SK-N-SH treated with all-trans-retinoic acid at 6 μM for 48 hours (cell line): ENCODE results near the gene MYRF.

ENCODE experiments used
- RARB ChIP-seq: fragments of 250-450 bp; sonication (Bioruptor Pico); IDR thresholded peaks from 2 replicates; pipeline ENCODE4 v1.8.0; 2021; ENCODE audit warnings: mild to moderate bottlenecking, moderate library complexity
- ZC3H10 ChIP-seq: fragments of 250-450 bp; sonication (Bioruptor Pico); IDR thresholded peaks from 2 replicates; pipeline ENCODE4 v1.5.1; 2021; ENCODE audit warnings: mild to moderate bottlenecking, moderate library complexity
- ZNF565 ChIP-seq: fragments of 450-650 bp; formaldehyde crosslinking; conservative IDR thresholded peaks from 2 replicates; pipeline ENCODE4 v1.5.0; 2020; ENCODE audit warnings: low read depth, mild to moderate bottlenecking, moderate library complexity
- ZNF8 ChIP-seq: fragments of 450-650 bp; formaldehyde crosslinking; IDR thresholded peaks from 2 replicates; pipeline ENCODE4 v1.5.0; 2020; ENCODE audit warnings: mild to moderate bottlenecking, moderate library complexity
- TF ChIP-seq, protein P1 (sequence below): fragments of 250-450 bp; sonication (Bioruptor Pico); IDR thresholded peaks from 2 replicates; pipeline ENCODE4 v1.5.1; 2020; ENCODE audit warnings: low read depth, mild to moderate bottlenecking, moderate library complexity

DNA sequence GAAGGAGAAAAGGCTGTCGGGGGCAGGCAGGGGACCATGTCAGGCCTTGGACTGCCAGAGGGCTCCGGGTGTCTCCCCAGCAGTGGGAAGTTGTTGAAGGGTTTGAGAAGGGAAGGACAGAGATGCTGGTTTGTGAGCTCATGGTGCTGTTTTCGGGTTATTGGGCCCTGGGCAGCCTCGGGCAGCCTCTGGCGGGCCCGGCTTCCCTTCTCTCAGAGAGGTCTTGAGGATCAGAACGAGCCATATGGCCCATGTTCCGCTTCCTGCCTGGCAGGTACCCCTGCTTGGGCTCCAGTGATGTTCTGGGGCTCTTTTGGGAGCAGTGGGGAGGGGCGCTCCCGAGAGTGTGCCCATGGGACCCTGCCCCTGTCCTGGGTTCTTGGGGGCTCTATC is 9.8 kb downstream of the MYRF start:
- no peak for TF ChIP-seq ZNF8 (CRISPR knock-in tag)
- TF ChIP-seq ZNF565 (CRISPR knock-in tag): no peak
- TF ChIP-seq, protein P1, sequence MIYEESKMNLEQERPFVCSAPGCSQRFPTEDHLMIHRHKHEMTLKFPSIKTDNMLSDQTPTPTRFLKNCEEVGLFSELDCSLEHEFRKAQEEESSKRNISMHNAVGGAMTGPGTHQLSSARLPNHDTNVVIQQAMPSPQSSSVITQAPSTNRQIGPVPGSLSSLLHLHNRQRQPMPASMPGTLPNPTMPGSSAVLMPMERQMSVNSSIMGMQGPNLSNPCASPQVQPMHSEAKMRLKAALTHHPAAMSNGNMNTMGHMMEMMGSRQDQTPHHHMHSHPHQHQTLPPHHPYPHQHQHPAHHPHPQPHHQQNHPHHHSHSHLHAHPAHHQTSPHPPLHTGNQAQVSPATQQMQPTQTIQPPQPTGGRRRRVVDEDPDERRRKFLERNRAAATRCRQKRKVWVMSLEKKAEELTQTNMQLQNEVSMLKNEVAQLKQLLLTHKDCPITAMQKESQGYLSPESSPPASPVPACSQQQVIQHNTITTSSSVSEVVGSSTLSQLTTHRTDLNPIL: no peak
- no peak for TF ChIP-seq RARB
- no peak for TF ChIP-seq ZC3H10 (CRISPR knock-in tag)
